Ishikawa (cell line): ENCODE results near the gene MRPL49.

Source experiments
- CEBPB ChIP-seq: IDR thresholded peaks from 2 replicates; pipeline ENCODE4 v1.6.1; 2012
- CREB1 ChIP-seq: IDR thresholded peaks from 2 replicates; pipeline ENCODE4 v1.6.1; 2012; ENCODE audit warnings: low read depth
- EGR1 ChIP-seq: IDR thresholded peaks from 2 replicates; pipeline ENCODE4 v1.6.1; 2012
- EP300 ChIP-seq: IDR thresholded peaks from 2 replicates; pipeline ENCODE4 v1.6.1; 2012; ENCODE audit warnings: borderline replicate concordance
- FOXM1 ChIP-seq: IDR thresholded peaks from 2 replicates; pipeline ENCODE4 v1.6.1; 2012; ENCODE audit warnings: low read depth, borderline replicate concordance
- NFIC ChIP-seq: IDR thresholded peaks from 2 replicates; pipeline ENCODE4 v1.6.1; 2012
- RAD21 ChIP-seq: IDR thresholded peaks from 2 replicates; pipeline ENCODE4 v1.6.1; 2012; ENCODE audit warnings: low read depth
- TAF1 ChIP-seq: IDR thresholded peaks from 2 replicates; pipeline ENCODE4 v1.6.1; 2012; ENCODE audit warnings: low read depth, mild to moderate bottlenecking
- TCF12 ChIP-seq: IDR thresholded peaks from 2 replicates; pipeline ENCODE4 v1.6.1; 2012; ENCODE audit warnings: low read depth
- TEAD4 ChIP-seq: IDR thresholded peaks from 2 replicates; pipeline ENCODE4 v1.6.1; 2012
- YY1 ChIP-seq: IDR thresholded peaks from 2 replicates; pipeline ENCODE4 v1.6.1; 2012; ENCODE audit warnings: low read depth
- ZBTB7A ChIP-seq: IDR thresholded peaks from 2 replicates; pipeline ENCODE4 v1.6.1; 2012; ENCODE audit warnings: low read depth
- TF ChIP-seq, protein P1 (sequence below): IDR thresholded peaks from 2 replicates; pipeline ENCODE4 v1.6.1; 2012; ENCODE audit warnings: low read depth, mild to moderate bottlenecking
- TF ChIP-seq, protein P2 (sequence below): IDR thresholded peaks from 2 replicates; pipeline ENCODE4 v1.6.1; 2012
- TF ChIP-seq, protein P3 (sequence below): IDR thresholded peaks from 2 replicates; pipeline ENCODE4 v1.6.1; 2012

MRPL49 gene

DNA sequence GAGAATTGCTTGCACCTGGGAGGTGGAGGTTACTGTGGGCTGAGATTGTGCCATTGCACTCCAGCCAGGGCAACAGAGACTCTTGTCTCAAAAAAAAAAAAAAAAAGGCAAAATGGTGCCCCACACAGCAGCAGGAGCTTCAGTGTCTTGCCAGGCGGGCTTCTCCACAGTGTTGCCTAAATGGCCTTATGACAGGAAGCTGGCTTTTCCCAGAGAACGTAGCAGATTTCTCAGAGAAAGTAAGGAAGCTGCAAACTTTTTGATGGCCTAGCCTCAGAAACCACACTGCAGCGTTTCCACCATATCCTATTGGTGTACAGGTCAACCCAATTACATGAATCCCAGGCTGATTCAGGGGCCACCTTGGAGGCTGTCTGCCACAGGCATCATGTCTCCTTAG is 35.2 kb downstream of the MRPL49 start:
- no peak for TF ChIP-seq NFIC
- TF ChIP-seq, protein P1, sequence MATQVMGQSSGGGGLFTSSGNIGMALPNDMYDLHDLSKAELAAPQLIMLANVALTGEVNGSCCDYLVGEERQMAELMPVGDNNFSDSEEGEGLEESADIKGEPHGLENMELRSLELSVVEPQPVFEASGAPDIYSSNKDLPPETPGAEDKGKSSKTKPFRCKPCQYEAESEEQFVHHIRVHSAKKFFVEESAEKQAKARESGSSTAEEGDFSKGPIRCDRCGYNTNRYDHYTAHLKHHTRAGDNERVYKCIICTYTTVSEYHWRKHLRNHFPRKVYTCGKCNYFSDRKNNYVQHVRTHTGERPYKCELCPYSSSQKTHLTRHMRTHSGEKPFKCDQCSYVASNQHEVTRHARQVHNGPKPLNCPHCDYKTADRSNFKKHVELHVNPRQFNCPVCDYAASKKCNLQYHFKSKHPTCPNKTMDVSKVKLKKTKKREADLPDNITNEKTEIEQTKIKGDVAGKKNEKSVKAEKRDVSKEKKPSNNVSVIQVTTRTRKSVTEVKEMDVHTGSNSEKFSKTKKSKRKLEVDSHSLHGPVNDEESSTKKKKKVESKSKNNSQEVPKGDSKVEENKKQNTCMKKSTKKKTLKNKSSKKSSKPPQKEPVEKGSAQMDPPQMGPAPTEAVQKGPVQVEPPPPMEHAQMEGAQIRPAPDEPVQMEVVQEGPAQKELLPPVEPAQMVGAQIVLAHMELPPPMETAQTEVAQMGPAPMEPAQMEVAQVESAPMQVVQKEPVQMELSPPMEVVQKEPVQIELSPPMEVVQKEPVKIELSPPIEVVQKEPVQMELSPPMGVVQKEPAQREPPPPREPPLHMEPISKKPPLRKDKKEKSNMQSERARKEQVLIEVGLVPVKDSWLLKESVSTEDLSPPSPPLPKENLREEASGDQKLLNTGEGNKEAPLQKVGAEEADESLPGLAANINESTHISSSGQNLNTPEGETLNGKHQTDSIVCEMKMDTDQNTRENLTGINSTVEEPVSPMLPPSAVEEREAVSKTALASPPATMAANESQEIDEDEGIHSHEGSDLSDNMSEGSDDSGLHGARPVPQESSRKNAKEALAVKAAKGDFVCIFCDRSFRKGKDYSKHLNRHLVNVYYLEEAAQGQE, result no peak
- no peak for TF ChIP-seq YY1
- no peak for TF ChIP-seq EP300
- TF ChIP-seq ZBTB7A, result no peak
- TF ChIP-seq, protein P2, sequence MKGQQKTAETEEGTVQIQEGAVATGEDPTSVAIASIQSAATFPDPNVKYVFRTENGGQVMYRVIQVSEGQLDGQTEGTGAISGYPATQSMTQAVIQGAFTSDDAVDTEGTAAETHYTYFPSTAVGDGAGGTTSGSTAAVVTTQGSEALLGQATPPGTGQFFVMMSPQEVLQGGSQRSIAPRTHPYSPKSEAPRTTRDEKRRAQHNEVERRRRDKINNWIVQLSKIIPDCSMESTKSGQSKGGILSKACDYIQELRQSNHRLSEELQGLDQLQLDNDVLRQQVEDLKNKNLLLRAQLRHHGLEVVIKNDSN, result no peak

DNA sequence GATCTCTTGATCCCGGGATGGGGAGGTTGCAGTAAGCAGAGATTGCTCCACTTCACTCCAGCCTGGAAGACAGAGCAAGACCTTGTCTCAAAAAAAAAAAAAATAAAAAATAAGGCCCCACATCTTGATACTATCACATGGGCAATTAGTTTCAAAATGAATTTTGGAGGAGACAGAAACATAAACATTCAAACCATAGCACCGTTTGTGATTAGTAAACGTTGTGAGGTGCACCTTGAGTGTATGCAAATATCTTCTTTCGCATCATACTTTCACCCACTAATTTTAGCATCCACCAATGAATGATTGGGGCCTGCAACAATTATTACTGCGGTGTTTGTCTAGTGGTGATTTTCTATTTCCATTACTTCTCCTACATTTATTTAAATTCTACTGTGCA is 36.9 kb downstream of the MRPL49 start:
- no peak for TF ChIP-seq ZBTB7A
- no peak for TF ChIP-seq TEAD4
- TF ChIP-seq CEBPB, result no peak
- no peak for TF ChIP-seq CREB1
- TF ChIP-seq, protein P2, result no peak
- TF ChIP-seq EGR1, result no peak
- no peak for TF ChIP-seq FOXM1
- TF ChIP-seq NFIC, result no peak
- no peak for TF ChIP-seq RAD21
- no peak for TF ChIP-seq EP300
- TF ChIP-seq, protein P3, sequence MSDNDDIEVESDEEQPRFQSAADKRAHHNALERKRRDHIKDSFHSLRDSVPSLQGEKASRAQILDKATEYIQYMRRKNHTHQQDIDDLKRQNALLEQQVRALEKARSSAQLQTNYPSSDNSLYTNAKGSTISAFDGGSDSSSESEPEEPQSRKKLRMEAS, result no peak
- no peak for TF ChIP-seq TAF1

DNA sequence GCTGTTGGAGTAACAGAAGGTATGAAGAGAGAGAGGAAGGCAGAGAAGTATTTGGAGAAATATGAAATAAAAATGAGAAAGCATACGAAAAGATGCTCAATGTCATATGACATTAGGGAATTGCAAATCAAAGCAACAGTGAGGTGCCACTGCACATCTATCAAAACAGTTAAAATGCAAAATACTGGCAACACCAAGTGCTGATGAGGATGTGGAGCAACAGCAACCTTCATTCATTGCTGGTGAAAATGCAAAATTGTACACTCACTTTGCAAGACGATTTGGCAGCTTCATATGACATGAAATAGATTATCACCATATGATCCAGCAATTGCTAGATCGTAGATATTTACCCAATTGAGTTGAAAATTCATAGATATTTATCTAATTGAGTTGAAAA is 38.5 kb downstream of the MRPL49 start:
- TF ChIP-seq YY1, result no peak
- no peak for TF ChIP-seq CREB1
- TF ChIP-seq, protein P2, result no peak
- TF ChIP-seq EP300, result no peak
- TF ChIP-seq RAD21, result no peak
- no peak for TF ChIP-seq EGR1
- TF ChIP-seq ZBTB7A, result no peak
- TF ChIP-seq CEBPB, result no peak
- no peak for TF ChIP-seq TAF1
- no peak for TF ChIP-seq FOXM1
- TF ChIP-seq TCF12, result no peak
- TF ChIP-seq, protein P3, result no peak
- TF ChIP-seq, protein P1, result no peak
- no peak for TF ChIP-seq TEAD4
- no peak for TF ChIP-seq NFIC

DNA sequence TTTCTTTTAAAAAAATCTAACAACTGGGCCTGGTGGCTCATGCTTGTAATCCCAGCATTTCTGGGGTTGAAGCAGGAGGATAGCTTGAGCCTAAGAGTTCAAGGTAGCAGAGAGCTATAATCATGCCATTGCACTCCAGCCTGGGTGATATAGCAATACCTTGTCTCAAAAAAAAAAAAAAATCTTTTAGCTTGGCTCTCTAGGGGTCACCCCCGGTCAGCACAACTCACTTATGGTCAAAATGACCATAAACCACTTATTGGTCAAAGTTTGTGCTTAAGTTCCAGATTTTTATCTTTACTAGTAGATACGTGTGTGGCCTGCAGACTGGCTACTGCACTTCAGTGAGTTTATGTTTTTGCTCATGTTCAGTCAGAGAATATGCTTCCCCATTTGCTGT is 41.6 kb downstream of the MRPL49 start:
- TF ChIP-seq RAD21 (no peak), CEBPB (no peak), NFIC (no peak), YY1 (no peak), EP300 (no peak), ZBTB7A (no peak), CREB1 (no peak), TAF1 (no peak), EGR1 (no peak), TEAD4 (no peak), FOXM1 (no peak), TCF12 (no peak)
- TF ChIP-seq, protein P3, result no peak
- TF ChIP-seq, protein P1, result no peak
- TF ChIP-seq, protein P2, result no peak
